Activated T-cell treated with anti-CD3 and anti-CD28 coated beads, Interleukin-2, amount 50 U/mL, for 72 hours (primary cell): ENCODE measurements around the gene BICDL1. TPM values are rescaled to one million over a fixed set of nuclear protein-coding genes. Genes with fewer than 3 reads are reported as not detected.

Experiments used
- ATAC-seq, 2 donors: fragments of 150-1000 bp; cut with Tn5 transposase; replicated peaks in 1 of 2; 2 replicates each; pipeline ENCODE4 v1.10.0; 2021; ENCODE audit warnings: moderate library complexity in 2 of 2, mild to moderate bottlenecking in 1 of 2
- DNase-seq, 2 donors: peaks; one replicate each; pipeline ENCODE4 v3.0.0; 2021 to 2022; ENCODE audit warnings: mixed read lengths in 1 of 2
- H3K27ac Mint-ChIP-seq: one replicate; pipeline ENCODE4 v1.8.0; 2022; ENCODE audit warnings: mild to moderate bottlenecking, moderate library complexity, mixed read lengths
- H3K27me3 Mint-ChIP-seq: one replicate; pipeline ENCODE4 v1.8.0; 2022; ENCODE audit warnings: low read depth, mixed read lengths
- H3K36me3 Mint-ChIP-seq, 2 donors: one replicate each; pipeline ENCODE4 v1.8.0; 2022; ENCODE audit warnings: mixed read lengths in 2 of 2, mild to moderate bottlenecking in 1 of 2; ENCODE audit not compliant: insufficient read depth in 2 of 2
- H3K4me1 Mint-ChIP-seq: one replicate; pipeline ENCODE4 v1.8.0; 2022; ENCODE audit warnings: low read depth, mixed read lengths
- H3K4me3 Mint-ChIP-seq, 2 donors: one replicate each; pipeline ENCODE4 v1.8.0; 2022; ENCODE audit warnings: mild to moderate bottlenecking in 2 of 2, mixed read lengths in 2 of 2, moderate library complexity in 2 of 2
- H3K9me3 Mint-ChIP-seq, 2 donors: one replicate each; pipeline ENCODE4 v1.8.0; 2022; ENCODE audit warnings: mixed read lengths in 2 of 2
- total RNA-seq, 2 donors: library from RNA; stranded (reverse); gene quantifications; one replicate each; pipeline ENCODE4 v1.2.3, GENCODE V29; 2022

BICDL1 gene
- total RNA-seq, 2 donors from 2014 or later, result 154 to 180 TPM

- peak overlapping the region; percentile 94 to 95 for H3K4me3 Mint-ChIP-seq
These were observed 310 bp downstream of the BICDL1 start for GRCh38 chr12:119989361-119989730.

GRCh38 chr12:119989731-119990381 lies 820 bp downstream of the BICDL1 start:
- DNase-seq, result peak; percentile 84 to 86
- H3K4me3 Mint-ChIP-seq, result peak overlapping the region; percentile 91 to 97
- H3K4me1 Mint-ChIP-seq, result peaks cover 57% of the 10 kb centered on the region
- H3K27me3 Mint-ChIP-seq, result no peaks in the 10 kb centered on the region
- no peaks in the 10 kb centered on the region for H3K9me3 Mint-ChIP-seq
- peak; percentile 20 to 35 for ATAC-seq
- H3K27ac Mint-ChIP-seq, result peak overlapping the region; percentile 84
- peaks cover 6 to 29% of the 10 kb centered on the region in 2 donors for H3K36me3 Mint-ChIP-seq

More at GRCh38 chr12:119989361-119989730, 310 bp downstream of the BICDL1 start:
- Mint-ChIP-seq H3K9me3 (no peaks in the 10 kb centered on the region), H3K27ac (no peak overlapping the region), H3K36me3 (peaks cover 6 to 27% of the 10 kb centered on the region in 2 donors), H3K4me1 (peaks cover 57% of the 10 kb centered on the region), H3K27me3 (no peaks in the 10 kb centered on the region)
- DNase-seq (no peak), ATAC-seq (peak in 1 of 2 donors; percentile 44)

- H3K4me3 Mint-ChIP-seq, result peak overlapping the region; percentile 91 to 97
- no peaks in the 10 kb centered on the region for H3K9me3 Mint-ChIP-seq
- no peak for ATAC-seq
- H3K4me1 Mint-ChIP-seq, result peaks cover 59% of the 10 kb centered on the region
- DNase-seq, result peak in 1 of 2 donors; percentile 30
- peaks cover 6 to 30% of the 10 kb centered on the region in 2 donors for H3K36me3 Mint-ChIP-seq
- no peaks in the 10 kb centered on the region for H3K27me3 Mint-ChIP-seq
- H3K27ac Mint-ChIP-seq, result peak overlapping the region; percentile 84
These were observed 1.4 kb downstream of the BICDL1 start for GRCh38 chr12:119990382-119990874.

GRCh38 chr12:119992129-119992705 lies 3.2 kb downstream of the BICDL1 start:
- peaks cover 13 to 39% of the 10 kb centered on the region in 2 donors for H3K36me3 Mint-ChIP-seq
- H3K4me1 Mint-ChIP-seq, result peaks cover 72% of the 10 kb centered on the region
- H3K4me3 Mint-ChIP-seq, result peak overlapping the region; percentile 91 to 97
- no peaks in the 10 kb centered on the region for H3K27me3 Mint-ChIP-seq
- no peaks in the 10 kb centered on the region for H3K9me3 Mint-ChIP-seq
- H3K27ac Mint-ChIP-seq, result peak overlapping the region; percentile 93
- no peak for DNase-seq
- no peak for ATAC-seq

- no peak for ATAC-seq
- no peaks in the 10 kb centered on the region for H3K27me3 Mint-ChIP-seq
These were observed 6.0 kb downstream of the BICDL1 start for GRCh38 chr12:119994892-119995658.

GRCh38 chr12:119996417-119996816 lies 7.4 kb downstream of the BICDL1 start:
- Mint-ChIP-seq H3K4me1 (peaks cover 95% of the 10 kb centered on the region), H3K27ac (peak overlapping the region; percentile 57), H3K36me3 (peaks cover 16 to 65% of the 10 kb centered on the region in 2 donors), H3K9me3 (no peaks in the 10 kb centered on the region), H3K4me3 (peak overlapping the region in 1 of 2 donors; percentile 36), H3K27me3 (no peaks in the 10 kb centered on the region)
- DNase-seq (no peak), ATAC-seq (peak; percentile 46 to 67)

More at GRCh38 chr12:119994892-119995658, 6.0 kb downstream of the BICDL1 start:
- Mint-ChIP-seq H3K9me3 (no peaks in the 10 kb centered on the region), H3K4me1 (peaks cover 87% of the 10 kb centered on the region), H3K4me3 (peak overlapping the region in 1 of 2 donors; percentile 8), H3K36me3 (peaks cover 20 to 58% of the 10 kb centered on the region in 2 donors), H3K27ac (peak overlapping the region; percentile 24)
- DNase-seq, result no peak

GRCh38 chr12:119998471-119999245 lies 9.6 kb downstream of the BICDL1 start:
- Mint-ChIP-seq H3K27me3 (no peaks in the 10 kb centered on the region), H3K27ac (peak overlapping the region; percentile 3), H3K9me3 (no peaks in the 10 kb centered on the region), H3K36me3 (peaks cover 20 to 64% of the 10 kb centered on the region in 2 donors), H3K4me3 (peak overlapping the region; percentile 3 to 38), H3K4me1 (peaks cover 87% of the 10 kb centered on the region)
- no peak for DNase-seq
- peak; percentile 45 to 71 for ATAC-seq

- H3K4me3 Mint-ChIP-seq, result no peak overlapping the region
- no peaks in the 10 kb centered on the region for H3K9me3 Mint-ChIP-seq
- ATAC-seq (no peak), DNase-seq (no peak)
- peaks cover 27 to 54% of the 10 kb centered on the region in 2 donors for H3K36me3 Mint-ChIP-seq
- H3K27me3 Mint-ChIP-seq, result no peaks in the 10 kb centered on the region
- peaks cover 82% of the 10 kb centered on the region for H3K4me1 Mint-ChIP-seq
- peak overlapping the region; percentile 42 for H3K27ac Mint-ChIP-seq
These were observed 11.5 kb downstream of the BICDL1 start for GRCh38 chr12:120000556-120000955.

- H3K36me3 Mint-ChIP-seq, result peaks cover 32 to 48% of the 10 kb centered on the region in 2 donors
- DNase-seq (peak; percentile 62 to 71), ATAC-seq (peak; percentile 83 to 84)
- H3K9me3 Mint-ChIP-seq, result no peaks in the 10 kb centered on the region
- H3K4me3 Mint-ChIP-seq, result peak overlapping the region; percentile 83 to 91
- no peaks in the 10 kb centered on the region for H3K27me3 Mint-ChIP-seq
- peak overlapping the region; percentile 99 for H3K27ac Mint-ChIP-seq
- H3K4me1 Mint-ChIP-seq, result peaks cover 86% of the 10 kb centered on the region
These were observed 17.4 kb downstream of the BICDL1 start for GRCh38 chr12:120006258-120006975.

- H3K27ac Mint-ChIP-seq, result peak overlapping the region; percentile 99
- no peaks in the 10 kb centered on the region for H3K9me3 Mint-ChIP-seq
- ATAC-seq, result peak; percentile 49 to 55
- peaks cover 34 to 44% of the 10 kb centered on the region in 2 donors for H3K36me3 Mint-ChIP-seq
- peak overlapping the region; percentile 83 to 91 for H3K4me3 Mint-ChIP-seq
- no peaks in the 10 kb centered on the region for H3K27me3 Mint-ChIP-seq
- peak; percentile 76 to 78 for DNase-seq
- peaks cover 92% of the 10 kb centered on the region for H3K4me1 Mint-ChIP-seq
These were observed 18.2 kb downstream of the BICDL1 start for GRCh38 chr12:120007272-120007671.

GRCh38 chr12:120010661-120011230 lies 21.7 kb downstream of the BICDL1 start:
- ATAC-seq, result no peak
- peaks cover 26 to 46% of the 10 kb centered on the region in 2 donors for H3K36me3 Mint-ChIP-seq
- peaks cover 100% of the 10 kb centered on the region for H3K4me1 Mint-ChIP-seq
- H3K27ac Mint-ChIP-seq, result peak overlapping the region; percentile 92
- no peaks in the 10 kb centered on the region for H3K27me3 Mint-ChIP-seq
- H3K9me3 Mint-ChIP-seq, result no peaks in the 10 kb centered on the region
- peak overlapping the region; percentile 78 to 97 for H3K4me3 Mint-ChIP-seq
- peak in 1 of 2 donors; percentile 32 for DNase-seq
